ENCODE measurements around the gene DTHD1. TPM values are rescaled to one million over a fixed set of nuclear protein-coding genes. Genes with fewer than 3 reads are reported as not detected.

Gene DTHD1
- total and polyA plus RNA-seq, 8 donors = 0.09 to 0.12 (median 0.09) TPM; not detected in 4

DNA sequence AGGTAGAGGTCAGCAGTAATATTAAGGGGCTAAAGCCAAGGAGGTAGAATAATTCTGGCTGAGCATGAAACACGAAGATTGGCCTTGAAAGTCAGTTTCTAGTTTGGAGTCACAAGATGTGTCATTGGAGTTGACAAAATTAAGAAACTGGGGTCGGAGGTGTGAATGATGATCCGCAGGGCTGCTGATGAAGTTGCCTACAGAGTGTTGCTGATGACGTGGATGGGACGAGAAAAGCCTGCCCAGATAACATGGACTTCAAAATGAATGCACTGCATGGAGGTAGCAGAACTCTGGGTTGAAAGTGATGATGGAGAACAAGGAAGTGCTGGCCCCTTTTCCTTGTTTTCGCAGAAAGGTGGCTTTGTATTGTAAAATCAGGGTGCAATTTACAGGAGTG is 60.5 kb downstream of the DTHD1 start:
- DNase-seq = no peak
- ATAC-seq = no peak
- TF ChIP-seq, protein P1, sequence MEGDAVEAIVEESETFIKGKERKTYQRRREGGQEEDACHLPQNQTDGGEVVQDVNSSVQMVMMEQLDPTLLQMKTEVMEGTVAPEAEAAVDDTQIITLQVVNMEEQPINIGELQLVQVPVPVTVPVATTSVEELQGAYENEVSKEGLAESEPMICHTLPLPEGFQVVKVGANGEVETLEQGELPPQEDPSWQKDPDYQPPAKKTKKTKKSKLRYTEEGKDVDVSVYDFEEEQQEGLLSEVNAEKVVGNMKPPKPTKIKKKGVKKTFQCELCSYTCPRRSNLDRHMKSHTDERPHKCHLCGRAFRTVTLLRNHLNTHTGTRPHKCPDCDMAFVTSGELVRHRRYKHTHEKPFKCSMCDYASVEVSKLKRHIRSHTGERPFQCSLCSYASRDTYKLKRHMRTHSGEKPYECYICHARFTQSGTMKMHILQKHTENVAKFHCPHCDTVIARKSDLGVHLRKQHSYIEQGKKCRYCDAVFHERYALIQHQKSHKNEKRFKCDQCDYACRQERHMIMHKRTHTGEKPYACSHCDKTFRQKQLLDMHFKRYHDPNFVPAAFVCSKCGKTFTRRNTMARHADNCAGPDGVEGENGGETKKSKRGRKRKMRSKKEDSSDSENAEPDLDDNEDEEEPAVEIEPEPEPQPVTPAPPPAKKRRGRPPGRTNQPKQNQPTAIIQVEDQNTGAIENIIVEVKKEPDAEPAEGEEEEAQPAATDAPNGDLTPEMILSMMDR (IDR thresholded peaks at IDR 0.05) = no peak
- intact Hi-C loops (cut with DNase I) = no loop called here
- H3K4me3 ChIP-seq = no peak overlapping the region
- no peaks in the 10 kb centered on the region for H3K27me3 ChIP-seq
- no peaks in the 10 kb centered on the region for H3K36me3 ChIP-seq
- 81 to 85% methylated on average over 6 of the region's 6 CpGs for WGBS, 2 donors
- H3K4me1 ChIP-seq = no peaks in the 10 kb centered on the region
- FAIRE-seq = no peak
- H3K27ac ChIP-seq = no peak overlapping the region
- H3K9me3 ChIP-seq = no peaks in the 10 kb centered on the region

DNA sequence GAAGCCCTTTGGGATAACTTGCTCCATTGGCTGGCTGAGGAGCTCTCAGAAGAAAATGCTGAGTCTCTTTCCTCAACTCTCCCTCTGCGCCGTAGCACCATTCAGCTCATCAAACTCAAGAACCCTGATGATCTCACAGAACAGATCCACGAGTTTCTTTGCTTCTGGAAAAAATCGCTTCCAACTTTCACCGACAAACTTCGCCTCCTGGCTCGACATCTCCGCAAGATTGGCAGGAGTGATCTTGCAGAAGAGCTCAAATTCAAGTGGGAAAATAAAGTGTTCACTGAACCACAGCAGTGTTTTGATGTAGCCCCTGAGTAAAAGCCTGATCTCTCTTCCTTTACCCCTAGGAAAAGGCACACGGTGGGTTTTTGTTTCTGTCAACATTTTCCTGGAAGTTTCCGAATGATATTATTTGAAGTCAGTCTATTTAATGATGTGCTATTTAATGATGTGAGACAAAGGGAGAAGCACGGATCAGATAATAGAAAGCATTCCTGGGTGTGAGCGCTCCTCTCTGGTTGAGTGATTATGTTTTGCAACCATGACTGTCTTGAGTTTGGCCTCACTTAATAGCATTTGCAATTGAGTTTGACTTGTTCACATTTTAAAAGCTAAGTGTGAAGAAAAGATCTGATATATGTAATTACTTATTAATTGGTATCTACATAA is 62.2 kb downstream of the DTHD1 start:
- intact Hi-C loops (cut with DNase I) = no loop called here
- WGBS, 2 donors = 89 to 92% methylated on average over 12 of the region's 12 CpGs

DNA sequence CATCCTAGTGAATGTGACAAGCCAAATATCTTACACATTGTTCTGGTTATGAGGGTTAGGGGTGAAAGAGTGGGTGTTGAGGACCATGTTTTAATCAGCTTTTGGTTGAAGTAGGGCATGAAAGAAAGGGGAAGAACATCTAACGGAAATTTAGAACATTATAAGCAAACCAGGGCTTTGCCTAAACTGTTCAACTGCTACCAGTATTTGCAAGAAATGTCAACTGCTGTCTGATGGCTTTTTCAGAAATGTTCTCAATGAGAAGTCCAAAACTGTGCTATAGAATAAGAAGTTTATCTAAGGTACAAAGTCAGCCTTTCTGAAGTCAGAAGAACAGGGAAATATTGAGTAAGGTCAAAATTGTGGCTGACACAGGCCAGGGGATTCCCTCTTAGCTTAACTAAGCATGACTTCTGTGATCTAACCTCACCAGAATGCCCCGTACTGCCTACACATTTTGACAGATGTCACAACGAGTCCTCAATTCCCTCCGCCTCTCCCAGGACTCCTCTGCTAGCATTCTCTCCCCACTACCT is 67.1 kb downstream of the DTHD1 start:
- H3K9me3 ChIP-seq = no peaks in the 10 kb centered on the region
- no peaks in the 10 kb centered on the region for H3K4me1 ChIP-seq
- no peaks in the 10 kb centered on the region for H3K27me3 ChIP-seq
- peak in 3 of 4 donors; percentile 61 to 78 (median 66) for ATAC-seq
- 29 to 37% methylated on average over 4 of the region's 4 CpGs for WGBS, 2 donors
- H3K4me3 ChIP-seq = no peak overlapping the region
- FAIRE-seq = no peak
- intact Hi-C loops (cut with DNase I) = no loop called here
- H3K27ac ChIP-seq = no peak overlapping the region
- no peak for DNase-seq
- H3K36me3 ChIP-seq = no peaks in the 10 kb centered on the region
- TF ChIP-seq, protein P1 (IDR thresholded peaks at IDR 0.05) = no peak

More for the DNA sequence above, 62.2 kb downstream of the DTHD1 start:
- no peak overlapping the region for H3K27ac ChIP-seq
- FAIRE-seq (no peak), ATAC-seq (no peak), DNase-seq (no peak)
- no peak overlapping the region for H3K4me3 ChIP-seq
- H3K4me1 ChIP-seq = no peaks in the 10 kb centered on the region
- H3K9me3 ChIP-seq = no peaks in the 10 kb centered on the region
- H3K27me3 ChIP-seq = no peaks in the 10 kb centered on the region
- TF ChIP-seq, protein P1 (IDR thresholded peaks at IDR 0.05) = no peak
- H3K36me3 ChIP-seq = no peaks in the 10 kb centered on the region

DNA sequence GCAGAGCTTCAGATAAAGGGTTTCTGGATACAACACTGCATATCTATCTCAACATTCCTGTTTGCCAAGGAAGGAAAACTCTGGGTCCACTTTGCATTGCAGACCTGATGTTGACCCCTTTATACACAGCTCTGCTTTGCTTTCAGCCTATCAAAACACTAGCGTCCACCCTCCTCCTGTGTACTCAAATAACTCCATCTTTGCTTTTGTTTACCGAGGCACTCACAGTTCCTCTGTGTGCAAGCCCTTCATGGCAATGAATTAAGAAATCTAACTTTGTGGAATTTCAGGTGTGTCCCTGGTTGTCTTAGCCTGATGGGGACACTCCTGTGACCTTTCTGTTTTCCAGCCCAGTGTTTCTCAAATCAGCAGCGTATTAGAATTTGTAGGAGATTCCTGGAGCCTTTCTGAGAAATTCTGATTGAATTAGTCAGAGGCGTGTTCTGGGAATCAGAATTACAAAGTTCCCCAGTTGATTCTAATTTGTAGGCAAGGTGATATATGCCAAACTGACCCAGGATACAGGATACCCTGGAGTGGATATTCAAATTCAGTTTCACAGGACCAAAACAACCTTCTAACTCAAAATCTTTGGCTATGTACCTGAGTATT is 68.6 kb downstream of the DTHD1 start:
- Histone ChIP-seq H3K4me3 (no peak overlapping the region), H3K4me1 (no peaks in the 10 kb centered on the region), H3K9me3 (no peaks in the 10 kb centered on the region), H3K36me3 (no peaks in the 10 kb centered on the region), H3K27me3 (no peaks in the 10 kb centered on the region), H3K27ac (no peak overlapping the region)
- intact Hi-C loops (cut with DNase I) = loop anchor here in 1 of 3 donors (5.0 kb wide), 1 partner anchor 52 kb away; no protein-coding TSS in a partner anchor
- ATAC-seq (peak in 3 of 4 donors; percentile 17 to 29 (median 28)), DNase-seq (no peak), FAIRE-seq (no peak)
- 53 to 65% methylated on average over 4 of the region's 4 CpGs for WGBS, 2 donors
- TF ChIP-seq, protein P1 (IDR thresholded peaks at IDR 0.05) = no peak

Data from pancreas (tissue), 10 donors.